ENCODE measurements around the gene SDK2.

DNA sequence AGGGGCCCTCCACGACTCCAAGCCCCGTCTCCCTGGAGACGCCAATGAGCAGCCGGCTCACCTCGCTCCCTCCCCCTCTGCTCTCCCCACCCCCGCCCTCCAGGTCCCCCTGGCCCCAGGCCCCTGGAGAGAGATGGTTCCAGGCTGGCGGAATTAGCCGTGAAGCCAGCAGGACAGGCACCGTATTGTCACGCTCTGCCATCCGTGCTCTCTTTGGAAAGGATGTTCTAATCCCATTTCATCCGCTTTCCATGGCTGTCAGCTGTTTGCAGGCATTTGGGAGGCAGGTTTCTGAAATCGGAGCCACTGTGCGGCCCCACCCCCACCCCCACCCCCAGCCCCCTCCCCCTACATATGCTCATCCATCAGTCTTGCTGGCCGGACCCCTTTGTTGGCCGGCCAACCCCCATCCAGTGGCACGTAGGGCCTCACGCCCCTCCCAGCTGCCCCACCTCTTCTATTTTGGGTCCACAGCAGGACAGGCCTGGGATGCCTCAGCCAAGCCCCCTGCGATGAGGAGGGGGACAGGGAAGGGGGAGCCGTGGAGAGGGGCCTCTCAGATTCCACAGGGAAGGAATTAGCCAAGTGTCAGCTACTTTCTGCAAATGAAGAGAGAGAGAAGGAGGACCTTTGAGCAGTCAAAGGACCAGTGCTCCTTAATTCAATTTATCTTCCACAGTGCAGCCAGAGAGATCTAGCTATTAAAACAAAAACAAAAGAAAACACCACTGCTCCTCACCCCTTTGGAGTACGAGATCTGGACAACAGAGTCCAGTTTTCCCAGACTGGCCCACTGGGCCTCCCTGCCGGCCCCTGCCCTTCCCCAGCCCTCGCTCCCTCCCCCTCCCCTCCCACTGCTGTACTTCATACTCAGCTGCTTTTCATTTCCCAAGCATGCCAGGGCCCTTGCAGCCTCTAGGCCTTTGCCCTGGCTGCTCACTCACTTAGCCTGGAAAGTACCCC, 30.7 kb downstream of the SDK2 start:
- TF ChIP-seq ZNF600 (tag by site-specific recombination; IDR thresholded peaks at IDR 0.05): no peak
- no peak for TF ChIP-seq SP3 (tag by site-specific recombination; IDR thresholded peaks at IDR 0.05)
- TF ChIP-seq, protein P1, sequence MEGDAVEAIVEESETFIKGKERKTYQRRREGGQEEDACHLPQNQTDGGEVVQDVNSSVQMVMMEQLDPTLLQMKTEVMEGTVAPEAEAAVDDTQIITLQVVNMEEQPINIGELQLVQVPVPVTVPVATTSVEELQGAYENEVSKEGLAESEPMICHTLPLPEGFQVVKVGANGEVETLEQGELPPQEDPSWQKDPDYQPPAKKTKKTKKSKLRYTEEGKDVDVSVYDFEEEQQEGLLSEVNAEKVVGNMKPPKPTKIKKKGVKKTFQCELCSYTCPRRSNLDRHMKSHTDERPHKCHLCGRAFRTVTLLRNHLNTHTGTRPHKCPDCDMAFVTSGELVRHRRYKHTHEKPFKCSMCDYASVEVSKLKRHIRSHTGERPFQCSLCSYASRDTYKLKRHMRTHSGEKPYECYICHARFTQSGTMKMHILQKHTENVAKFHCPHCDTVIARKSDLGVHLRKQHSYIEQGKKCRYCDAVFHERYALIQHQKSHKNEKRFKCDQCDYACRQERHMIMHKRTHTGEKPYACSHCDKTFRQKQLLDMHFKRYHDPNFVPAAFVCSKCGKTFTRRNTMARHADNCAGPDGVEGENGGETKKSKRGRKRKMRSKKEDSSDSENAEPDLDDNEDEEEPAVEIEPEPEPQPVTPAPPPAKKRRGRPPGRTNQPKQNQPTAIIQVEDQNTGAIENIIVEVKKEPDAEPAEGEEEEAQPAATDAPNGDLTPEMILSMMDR (tag by site-specific recombination; IDR thresholded peaks at IDR 0.05): no peak
- TF ChIP-seq, protein P2, sequence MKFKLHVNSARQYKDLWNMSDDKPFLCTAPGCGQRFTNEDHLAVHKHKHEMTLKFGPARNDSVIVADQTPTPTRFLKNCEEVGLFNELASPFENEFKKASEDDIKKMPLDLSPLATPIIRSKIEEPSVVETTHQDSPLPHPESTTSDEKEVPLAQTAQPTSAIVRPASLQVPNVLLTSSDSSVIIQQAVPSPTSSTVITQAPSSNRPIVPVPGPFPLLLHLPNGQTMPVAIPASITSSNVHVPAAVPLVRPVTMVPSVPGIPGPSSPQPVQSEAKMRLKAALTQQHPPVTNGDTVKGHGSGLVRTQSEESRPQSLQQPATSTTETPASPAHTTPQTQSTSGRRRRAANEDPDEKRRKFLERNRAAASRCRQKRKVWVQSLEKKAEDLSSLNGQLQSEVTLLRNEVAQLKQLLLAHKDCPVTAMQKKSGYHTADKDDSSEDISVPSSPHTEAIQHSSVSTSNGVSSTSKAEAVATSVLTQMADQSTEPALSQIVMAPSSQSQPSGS (tag by site-specific recombination; IDR thresholded peaks at IDR 0.05; ENCODE audit: low read depth): no peak
- no peak for TF ChIP-seq MYNN (tag by site-specific recombination; IDR thresholded peaks at IDR 0.05; ENCODE audit: borderline replicate concordance)
- TF ChIP-seq REPIN1 (tag by site-specific recombination; IDR thresholded peaks at IDR 0.05; ENCODE audit: low read depth): no peak
- TF ChIP-seq KLF8 (tag by site-specific recombination; IDR thresholded peaks at IDR 0.05): no peak
- no peak for TF ChIP-seq YY2 (tag by site-specific recombination; IDR thresholded peaks at IDR 0.05)
- no peak for TF ChIP-seq ZXDB (tag by site-specific recombination; IDR thresholded peaks at IDR 0.05)
- no peak for TF ChIP-seq KLF7 (tag by site-specific recombination; IDR thresholded peaks at IDR 0.05; ENCODE audit: borderline replicate concordance)
- TF ChIP-seq TCF7L2 (IDR thresholded peaks at IDR 0.05; ENCODE audit: borderline replicate concordance, low read depth, low read length): no peak
- TF ChIP-seq YY1 (tag by site-specific recombination; IDR thresholded peaks at IDR 0.05): no peak
- no peak for TF ChIP-seq ZBTB8A (tag by site-specific recombination; IDR thresholded peaks at IDR 0.05)
- TF ChIP-seq, protein P3, sequence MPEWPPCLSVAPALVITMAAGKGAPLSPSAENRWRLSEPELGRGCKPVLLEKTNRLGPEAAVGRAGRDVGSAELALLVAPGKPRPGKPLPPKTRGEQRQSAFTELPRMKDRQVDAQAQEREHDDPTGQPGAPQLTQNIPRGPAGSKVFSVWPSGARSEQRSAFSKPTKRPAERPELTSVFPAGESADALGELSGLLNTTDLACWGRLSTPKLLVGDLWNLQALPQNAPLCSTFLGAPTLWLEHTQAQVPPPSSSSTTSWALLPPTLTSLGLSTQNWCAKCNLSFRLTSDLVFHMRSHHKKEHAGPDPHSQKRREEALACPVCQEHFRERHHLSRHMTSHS (tag by site-specific recombination; IDR thresholded peaks at IDR 0.05): no peak
